Fibroblast of pulmonary artery (primary cell): ENCODE measurements around the gene CPT1A.

Experiments
- DNase-seq: peaks from one replicate; pipeline ENCODE4 v3.0.0-alpha.2; 2010; ENCODE audit warnings: low read depth
- H3K4me3 ChIP-seq: replicated peaks from 2 replicates; pipeline ENCODE4 v1.5.1; 2011; ENCODE audit warnings: low read depth, mild to moderate bottlenecking, control low read depth, low read length, moderate library complexity
- CTCF ChIP-seq: IDR thresholded peaks from 2 replicates; pipeline ENCODE4 v1.5.1; 2011; ENCODE audit warnings: mild to moderate bottlenecking, control low read depth, low read length, inconsistent platforms; ENCODE audit errors: missing control alignments

The CPT1A gene

GRCh38 chr11:68878022-68878421 lies 36.3 kb upstream of the CPT1A start:
- DNase-seq: no peak
- no peak overlapping the region for H3K4me3 ChIP-seq
- TF ChIP-seq CTCF: no peak

- TF ChIP-seq CTCF: no peak
- DNase-seq: peak; percentile 20
- H3K4me3 ChIP-seq: no peak overlapping the region
Measured at GRCh38 chr11:68872216-68873003, 30.7 kb upstream of the CPT1A start.

GRCh38 chr11:68870470-68870869 lies 28.8 kb upstream of the CPT1A start:
- no peak for DNase-seq
- peak overlapping the region; percentile 53 for H3K4me3 ChIP-seq
- peak; percentile 10 for TF ChIP-seq CTCF

GRCh38 chr11:68868221-68868835 lies 26.6 kb upstream of the CPT1A start:
- TF ChIP-seq CTCF: no peak
- no peak for DNase-seq
- H3K4me3 ChIP-seq: no peak overlapping the region

- no peak overlapping the region for H3K4me3 ChIP-seq
- DNase-seq: no peak
- TF ChIP-seq CTCF: no peak
Measured at GRCh38 chr11:68867066-68867465, 25.4 kb upstream of the CPT1A start.

- no peak overlapping the region for H3K4me3 ChIP-seq
- TF ChIP-seq CTCF: no peak
- DNase-seq: no peak
Measured at GRCh38 chr11:68865241-68865640, 23.5 kb upstream of the CPT1A start.
